Hematopoietic multipotent progenitor cell treated with erythropoietin and hydrocortisone succinate and interleukin-3 and kit ligand, for 6 days (in vitro differentiated cells): ENCODE data around the gene TESPA1.
A peak's percentile ranks its signal among the peaks of the same experiment; 100 is the strongest.

Experiments used
- DNase-seq: peaks from one replicate; pipeline ENCODE4 v3.0.0-alpha.2; 2015

TESPA1 gene

DNA sequence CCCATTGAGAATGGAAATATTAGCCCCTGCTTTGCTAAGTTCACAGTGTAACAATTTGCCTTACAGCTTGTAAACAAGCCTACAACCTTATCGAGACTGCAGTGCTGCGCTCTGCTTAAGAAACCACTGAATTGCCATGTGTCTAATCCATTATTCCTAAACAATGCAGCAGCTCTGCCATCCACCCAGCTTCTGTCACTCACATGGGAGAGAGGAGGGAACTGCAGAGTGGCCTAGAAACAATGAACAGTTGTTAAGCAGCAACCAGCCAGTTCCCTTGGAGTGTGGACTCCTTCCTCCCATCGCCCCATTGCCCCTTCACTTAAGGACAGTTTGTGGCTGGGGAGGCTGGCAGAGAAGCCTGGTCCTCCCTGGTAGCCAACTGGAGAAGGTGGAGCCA, 42.9 kb downstream of the TESPA1 start:
- no peak for DNase-seq

DNA sequence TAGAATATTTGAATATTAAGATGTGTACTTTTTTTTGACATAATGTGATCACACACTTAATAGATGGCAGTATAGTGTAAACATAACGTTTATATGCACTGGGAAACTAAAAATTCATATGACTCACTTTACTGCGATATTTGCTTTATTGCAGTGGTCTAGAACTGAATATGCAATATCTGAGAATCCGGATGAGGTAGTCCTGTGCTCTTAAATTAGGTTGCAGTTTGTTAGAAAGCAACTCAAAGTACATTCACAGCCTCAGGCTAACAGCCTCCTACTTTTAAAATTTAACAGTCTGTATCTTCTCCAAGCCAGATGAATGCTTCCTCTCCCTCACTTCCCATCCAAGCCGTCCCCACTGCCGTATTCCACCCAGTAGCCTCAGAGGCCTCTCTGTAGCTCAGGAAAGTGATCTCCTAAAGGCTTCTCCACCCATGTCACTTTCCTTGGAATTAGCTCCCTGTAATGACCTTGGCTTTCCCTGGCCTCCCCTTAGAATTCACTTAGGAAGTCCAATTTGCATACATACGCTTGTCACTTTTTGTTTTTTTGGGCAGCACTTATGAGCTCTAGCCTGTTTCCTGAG, 43.7 kb downstream of the TESPA1 start:
- DNase-seq: no peak

DNA sequence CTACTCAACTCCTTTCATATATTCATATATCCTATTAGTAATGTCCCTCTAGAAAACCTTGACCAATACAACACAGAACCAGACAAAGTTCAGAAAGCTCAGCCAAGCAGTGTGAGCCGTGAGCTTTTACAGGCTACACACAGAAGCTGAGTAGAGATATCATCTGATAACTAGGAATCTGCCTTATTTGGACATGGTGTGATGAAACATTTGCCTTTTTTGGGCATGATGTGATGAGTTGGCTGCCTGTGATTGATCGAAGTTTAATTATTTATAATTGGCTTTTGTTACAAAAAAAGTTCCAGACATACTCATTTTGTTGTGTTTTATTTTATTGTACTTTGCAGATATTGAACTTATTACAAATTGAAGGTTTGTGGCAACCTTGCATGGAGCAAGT, 46.6 kb downstream of the TESPA1 start:
- DNase-seq: no peak

DNA sequence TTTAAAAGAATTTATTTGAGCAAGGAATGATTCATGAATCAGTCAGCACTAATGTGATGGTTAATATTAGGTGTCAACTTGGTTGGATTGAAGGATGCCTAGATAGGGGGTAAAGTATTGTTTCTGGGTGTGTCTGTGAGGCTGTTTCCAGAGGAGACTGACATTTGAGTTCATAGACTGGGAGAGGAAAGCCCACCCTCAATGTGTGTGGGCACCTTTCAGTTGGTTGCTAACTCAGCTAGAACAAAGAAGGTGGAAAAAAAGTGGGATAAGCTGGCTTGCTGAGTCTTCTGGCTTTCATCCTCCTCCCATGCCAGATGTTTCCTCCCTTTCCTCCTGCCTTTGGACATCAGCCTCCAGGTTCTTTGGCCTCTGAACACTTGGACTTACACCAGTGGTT, 47.2 kb downstream of the TESPA1 start:
- DNase-seq: no peak

DNA sequence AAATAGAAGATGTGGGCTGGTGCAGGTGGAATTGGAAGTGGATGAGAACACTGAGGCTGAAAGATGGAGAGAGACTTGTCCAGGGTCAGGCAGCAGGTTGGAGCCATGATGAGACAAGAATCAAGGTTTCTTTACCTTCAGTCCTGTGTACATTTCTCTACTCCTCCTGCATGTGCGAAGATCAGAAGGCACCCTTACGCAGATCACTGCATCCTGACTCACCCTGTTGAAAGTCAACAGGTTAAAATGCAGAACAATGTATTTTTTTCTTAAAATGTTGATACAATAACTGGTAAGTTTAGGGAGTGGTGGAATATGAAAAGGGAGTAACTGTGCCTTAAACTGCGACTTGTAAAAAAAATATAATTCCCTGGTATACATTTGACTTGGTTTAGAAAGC, 47.8 kb downstream of the TESPA1 start:
- no peak for DNase-seq

DNA sequence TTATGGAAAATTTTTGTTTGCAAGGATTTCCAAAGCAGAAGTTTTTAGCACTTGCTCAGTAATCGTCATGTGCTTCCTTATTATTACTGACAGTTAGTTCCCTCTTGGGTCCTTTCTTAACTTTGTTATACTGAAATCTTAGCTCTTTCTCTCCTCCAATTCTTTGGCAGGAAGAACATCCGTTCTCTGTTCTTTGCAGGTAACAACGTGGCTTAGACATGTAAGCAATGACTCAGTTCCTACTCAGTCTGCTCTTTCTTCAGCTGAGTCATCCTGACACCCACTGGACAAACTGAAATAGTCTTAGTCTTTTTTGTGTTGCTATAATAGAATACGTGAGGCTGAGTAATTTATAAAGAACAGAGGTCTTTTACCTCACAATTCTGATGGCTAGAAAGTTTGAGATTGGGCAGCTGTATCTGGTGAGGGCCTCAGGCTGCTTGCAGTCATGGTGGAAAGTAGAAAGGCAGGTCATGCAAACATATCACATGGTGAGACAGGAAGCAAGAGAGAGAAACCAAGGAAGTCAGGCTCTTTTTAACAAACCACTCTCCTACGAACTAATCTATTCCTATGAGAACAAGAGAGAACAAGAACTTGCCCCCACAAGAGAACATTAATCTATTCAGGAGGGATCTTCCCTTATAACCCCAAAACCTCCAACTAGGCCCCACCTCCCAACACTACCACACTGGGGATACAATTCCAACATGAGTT, 49.2 kb downstream of the TESPA1 start:
- DNase-seq: peak; percentile 77

DNA sequence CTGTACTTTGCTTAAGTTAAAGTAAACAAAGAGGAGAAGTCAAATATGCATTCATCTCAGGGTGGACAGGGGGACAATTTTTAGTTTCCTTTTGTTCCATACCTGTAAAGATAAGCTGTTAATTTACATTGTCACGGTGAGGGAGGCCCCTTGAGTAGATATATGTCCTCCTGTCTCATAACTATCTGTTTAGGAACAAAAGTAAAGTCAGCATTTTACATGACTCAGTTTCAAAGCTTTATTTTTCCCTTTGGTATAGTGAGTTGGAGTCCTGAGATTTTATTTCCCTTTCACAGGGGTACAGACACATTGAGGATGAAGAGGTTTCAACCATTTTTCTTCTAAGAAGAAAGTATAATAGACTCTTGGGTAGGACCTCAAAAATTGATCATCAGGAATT, 50.1 kb downstream of the TESPA1 start:
- no peak for DNase-seq

DNA sequence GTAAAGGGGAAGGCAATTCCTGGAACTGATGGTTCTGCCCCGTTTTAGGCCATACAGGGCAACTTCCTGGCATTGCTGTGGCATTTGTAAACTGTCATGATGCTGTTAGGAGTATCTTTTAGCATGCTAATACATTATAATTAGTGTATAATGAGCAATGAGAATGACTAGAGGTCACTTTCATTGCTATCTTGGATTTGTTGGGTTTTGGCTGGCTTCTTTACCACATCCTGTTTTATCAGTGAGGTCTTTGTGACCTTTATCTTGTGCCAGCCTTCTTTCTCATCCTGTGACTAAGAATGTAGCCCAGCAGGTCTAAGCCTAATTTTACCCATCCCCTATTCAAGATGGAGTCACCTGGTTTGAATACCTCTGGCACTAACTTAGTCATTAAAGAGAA, 51.2 kb downstream of the TESPA1 start:
- DNase-seq: peak; percentile 85

DNA sequence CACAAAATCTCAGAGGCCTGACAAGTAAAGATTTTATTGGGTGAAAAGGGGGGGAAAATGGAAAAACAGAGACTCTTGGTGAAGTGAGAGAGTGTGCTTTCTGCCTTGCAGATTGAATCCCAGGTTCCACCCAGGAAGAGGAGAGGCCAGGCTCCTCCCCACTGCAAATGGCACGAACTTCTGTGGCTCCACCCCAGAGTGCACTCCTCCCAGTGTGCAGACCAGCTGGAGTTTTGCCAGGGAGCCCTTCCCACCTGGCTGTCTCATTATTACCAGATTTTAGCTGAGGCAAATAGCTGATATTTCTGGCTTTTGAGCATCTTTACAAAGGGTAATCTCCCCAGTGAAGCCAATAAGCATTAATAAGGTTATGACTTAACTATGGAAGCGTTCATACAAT, 51.9 kb downstream of the TESPA1 start:
- peak; percentile 61 for DNase-seq

DNA sequence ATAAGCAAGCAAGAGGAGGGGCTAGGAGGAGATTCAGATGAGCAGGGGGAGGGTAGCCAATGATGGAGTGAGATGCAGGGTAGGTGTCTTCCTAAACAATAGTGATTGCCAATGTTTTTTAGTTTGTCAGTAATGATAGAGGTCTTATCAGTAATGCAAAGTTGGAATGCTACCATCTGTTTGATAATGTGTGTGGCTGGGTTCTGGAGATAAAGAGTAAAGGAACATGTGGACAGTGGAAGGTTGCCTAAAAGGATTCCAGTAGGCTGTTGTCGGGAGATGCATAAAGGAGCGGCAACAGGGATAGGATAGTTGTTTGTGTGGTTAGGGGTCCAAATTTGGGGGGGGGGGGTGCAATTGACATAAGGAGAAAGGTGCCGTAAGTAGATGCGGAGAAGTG, 52.5 kb downstream of the TESPA1 start:
- DNase-seq: peak; percentile 49

DNA sequence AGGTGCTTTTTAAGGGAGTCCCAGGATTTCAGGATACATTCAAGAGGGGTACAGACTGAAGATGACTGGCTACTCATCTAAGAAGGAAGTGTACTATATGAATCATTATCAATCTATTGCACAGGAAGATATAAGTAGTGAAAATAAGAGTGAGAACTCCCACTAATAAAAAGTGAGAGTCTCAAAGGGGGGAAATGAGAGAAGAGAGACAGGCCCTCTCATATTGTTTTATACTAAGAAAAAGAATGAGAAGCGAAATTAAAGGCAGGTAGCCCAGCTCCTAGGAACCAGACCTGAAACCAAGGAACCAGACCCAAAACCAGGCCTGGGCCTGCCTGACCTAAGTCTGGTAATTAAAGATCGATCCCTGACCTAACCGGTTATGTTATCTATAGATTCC, 54.6 kb downstream of the TESPA1 start:
- DNase-seq: no peak

DNA sequence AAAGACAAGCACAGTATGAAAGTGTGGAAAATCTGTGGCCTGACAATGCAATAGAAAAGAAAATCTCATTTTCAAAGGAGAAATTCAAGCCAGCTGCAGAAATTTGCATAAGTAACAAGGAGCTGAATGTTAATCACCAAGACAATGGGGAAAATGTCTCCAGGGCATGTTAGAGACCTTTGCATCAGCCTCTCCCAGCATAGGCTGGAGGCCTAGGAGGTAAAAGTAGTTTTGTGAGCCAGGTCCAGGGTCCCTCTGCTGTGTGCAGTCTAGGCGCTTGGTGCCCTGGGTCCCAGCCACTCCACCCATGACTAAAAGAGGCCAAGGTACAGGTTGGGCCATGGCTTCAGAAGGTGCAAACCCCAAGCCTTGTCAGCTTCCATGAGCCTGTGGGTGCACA, 58.3 kb downstream of the TESPA1 start:
- no peak for DNase-seq

DNA sequence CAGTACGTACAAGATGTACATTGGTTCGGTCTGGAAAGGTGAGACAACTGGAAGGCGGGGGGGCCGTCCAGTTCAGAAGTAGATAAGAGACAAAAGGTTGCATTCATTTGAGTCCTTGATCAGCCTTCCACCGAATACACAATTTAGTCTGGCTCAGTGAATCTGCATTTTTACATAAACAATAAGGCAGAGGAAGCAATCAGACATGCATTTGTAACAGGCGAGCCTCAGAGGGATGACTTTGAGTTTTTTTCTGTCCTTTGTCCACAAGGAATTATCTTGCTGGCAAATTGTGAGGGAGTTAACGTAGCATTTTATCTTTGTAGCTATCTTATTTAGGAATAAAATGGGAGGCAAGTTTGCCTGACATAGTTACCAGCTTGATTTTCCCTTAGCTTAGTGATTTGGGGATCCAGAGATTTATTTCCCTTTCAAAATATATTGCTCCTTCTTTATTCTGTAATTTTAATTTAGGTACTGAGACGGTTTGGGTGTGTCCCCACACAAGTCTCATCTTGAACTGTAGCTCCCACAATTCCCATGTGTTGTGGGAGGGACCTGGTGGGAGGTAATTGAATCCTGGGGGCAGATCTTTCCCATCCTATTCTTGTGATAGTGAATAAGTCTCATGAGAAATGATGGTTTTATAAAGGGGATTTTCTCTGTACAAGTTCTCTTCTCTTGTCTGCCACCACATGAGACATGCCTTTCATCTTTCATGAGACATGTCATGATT, 59.4 kb downstream of the TESPA1 start:
- no peak for DNase-seq

DNA sequence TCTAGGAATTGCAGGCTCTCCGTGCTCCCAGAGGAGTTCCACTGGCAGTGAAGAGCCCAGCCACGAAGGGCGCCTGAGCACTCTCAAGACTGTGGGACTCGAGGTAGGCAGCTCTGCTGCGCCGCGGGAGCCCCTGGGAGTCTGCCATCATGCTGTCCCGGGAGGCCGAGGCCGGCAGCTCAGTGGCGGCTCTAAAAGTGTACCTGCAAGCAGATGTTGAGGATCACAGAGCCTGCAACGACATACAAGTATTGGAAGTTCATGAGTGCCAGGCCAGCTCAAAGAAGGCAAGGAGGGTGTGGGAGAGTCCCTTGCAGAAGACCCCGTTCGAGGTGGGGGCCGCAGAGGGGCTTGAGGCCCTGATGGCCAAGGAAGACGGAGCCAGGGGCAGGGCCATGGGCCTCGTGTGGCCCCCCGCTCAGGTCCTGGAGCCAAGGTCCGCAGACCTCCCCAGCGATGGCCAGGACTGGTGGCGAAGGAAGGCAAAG, 67.5 kb downstream of the TESPA1 start:
- no peak for DNase-seq
